ENCODE data around the gene FOXO1. TPM values are rescaled to one million over a fixed set of nuclear protein-coding genes. Genes with fewer than 3 reads are reported as not detected.

The FOXO1 gene
- total and polyA plus RNA-seq, 9 of the 15 experiments (the other 6 are each of a cell fraction or from before 2014, with no cell fraction given): 0.04 to 0.73 (median 0.20) TPM

DNA sequence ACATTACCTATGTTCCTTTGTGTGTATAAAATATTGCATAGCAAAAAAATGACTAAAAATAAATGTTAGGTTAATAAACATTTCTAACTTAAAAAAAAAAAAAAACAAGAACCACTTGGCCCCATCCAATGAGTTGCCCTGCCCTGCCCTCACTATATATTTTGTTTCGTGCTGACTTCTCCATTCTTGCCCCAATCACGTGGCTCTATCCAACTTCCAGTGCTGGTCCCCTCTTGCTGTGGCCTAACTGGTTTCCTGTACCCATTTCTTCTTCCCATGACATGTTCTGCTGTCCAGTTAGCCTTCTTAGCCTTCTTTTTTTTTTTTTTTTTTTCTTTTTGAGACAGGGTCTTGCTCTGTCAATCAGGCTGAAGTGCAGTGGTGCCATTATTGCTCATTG is 151.6 kb downstream of the FOXO1 start:
- H4K20me1 ChIP-seq (replicated peaks; ENCODE audit: control insufficient read depth, insufficient read depth, low read length): no peaks in the 10 kb centered on the region
- H3K9me1 ChIP-seq (ENCODE audit: control insufficient read depth, insufficient read depth, low read length): no peaks in the 10 kb centered on the region
- no peaks in the 10 kb centered on the region for H3K27me3 ChIP-seq (ENCODE audit: control insufficient read depth in 2 of 2, insufficient read depth in 2 of 2, low read length in 2 of 2)
- no peak for FAIRE-seq
- ATAC-seq: no peak
- no peak overlapping the region for H3K4me3 ChIP-seq
- H3K9me3 ChIP-seq (replicated peaks; ENCODE audit: control insufficient read depth, insufficient read depth, low read depth, low read length): no peaks in the 10 kb centered on the region
- TF ChIP-seq, protein P1, sequence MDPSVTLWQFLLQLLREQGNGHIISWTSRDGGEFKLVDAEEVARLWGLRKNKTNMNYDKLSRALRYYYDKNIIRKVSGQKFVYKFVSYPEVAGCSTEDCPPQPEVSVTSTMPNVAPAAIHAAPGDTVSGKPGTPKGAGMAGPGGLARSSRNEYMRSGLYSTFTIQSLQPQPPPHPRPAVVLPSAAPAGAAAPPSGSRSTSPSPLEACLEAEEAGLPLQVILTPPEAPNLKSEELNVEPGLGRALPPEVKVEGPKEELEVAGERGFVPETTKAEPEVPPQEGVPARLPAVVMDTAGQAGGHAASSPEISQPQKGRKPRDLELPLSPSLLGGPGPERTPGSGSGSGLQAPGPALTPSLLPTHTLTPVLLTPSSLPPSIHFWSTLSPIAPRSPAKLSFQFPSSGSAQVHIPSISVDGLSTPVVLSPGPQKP (CRISPR knock-in tag; IDR thresholded peaks at IDR 0.05): no peak
- TF ChIP-seq FOS (IDR thresholded peaks at IDR 0.05; ENCODE audit: extremely low read depth, insufficient read length) (no peak), IFI16 (CRISPR knock-in tag; IDR thresholded peaks at IDR 0.05) (no peak), NR3C1 (CRISPR knock-in tag; IDR thresholded peaks at IDR 0.05) (no peak), ZFP36 (IDR thresholded peaks at IDR 0.05; ENCODE audit: low read depth, low read length, partially characterized antibody) (no peak), KLF1 (tag; IDR thresholded peaks at IDR 0.05) (no peak), HNRNPH1 (optimal IDR thresholded peaks at IDR 0.05; ENCODE audit: low read depth, low read length) (no peak), CHCHD3 (CRISPR knock-in tag; IDR thresholded peaks at IDR 0.05) (no peak)
- TF ChIP-seq, protein P2, sequence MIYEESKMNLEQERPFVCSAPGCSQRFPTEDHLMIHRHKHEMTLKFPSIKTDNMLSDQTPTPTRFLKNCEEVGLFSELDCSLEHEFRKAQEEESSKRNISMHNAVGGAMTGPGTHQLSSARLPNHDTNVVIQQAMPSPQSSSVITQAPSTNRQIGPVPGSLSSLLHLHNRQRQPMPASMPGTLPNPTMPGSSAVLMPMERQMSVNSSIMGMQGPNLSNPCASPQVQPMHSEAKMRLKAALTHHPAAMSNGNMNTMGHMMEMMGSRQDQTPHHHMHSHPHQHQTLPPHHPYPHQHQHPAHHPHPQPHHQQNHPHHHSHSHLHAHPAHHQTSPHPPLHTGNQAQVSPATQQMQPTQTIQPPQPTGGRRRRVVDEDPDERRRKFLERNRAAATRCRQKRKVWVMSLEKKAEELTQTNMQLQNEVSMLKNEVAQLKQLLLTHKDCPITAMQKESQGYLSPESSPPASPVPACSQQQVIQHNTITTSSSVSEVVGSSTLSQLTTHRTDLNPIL (CRISPR knock-in tag; IDR thresholded peaks at IDR 0.05): no peak
- no peak overlapping the region for H3K27ac ChIP-seq (ENCODE audit: extremely low read depth, low read depth, low read length)
- no peaks in the 10 kb centered on the region for H3K4me1 ChIP-seq (replicated peaks in 1 of 2; ENCODE audit: control insufficient read depth in 2 of 2, insufficient read depth in 2 of 2, low read length in 2 of 2)
- BruUV-seq (replicated peaks): no TSS peak
- POLR2A ChIA-PET: no interaction called here
- no peaks in the 10 kb centered on the region for H3K36me3 ChIP-seq (ENCODE audit: control insufficient read depth, insufficient read depth, low read length)
- in situ Hi-C loops (cut with MboI) (no loop called here), intact Hi-C loops (cut with micrococcal nuclease) (no loop called here)
- 0% methylated on average over 2 of the region's 2 CpGs for WGBS (ENCODE audit: insufficient coverage, low coverage, missing lambda C conversion rate)
- no peak overlapping the region for H3K9ac ChIP-seq (ENCODE audit: insufficient read depth in 1 of 2, low read depth in 2 of 2, low read length in 2 of 2)
- no peaks in the 10 kb centered on the region for H3K79me2 ChIP-seq (ENCODE audit: control insufficient read depth, insufficient read depth, low read length)
- CTCF ChIA-PET (ENCODE audit: low intra/inter-chr PET ratio): no interaction called here
- H3K4me2 ChIP-seq (ENCODE audit: insufficient read depth, low read length): no peak overlapping the region
- no peak for DNase-seq (ENCODE audit: extremely low read depth in 1 of 4, low spot score in 3 of 4)
- no peak overlapping the region for H2AFZ ChIP-seq (ENCODE audit: low read depth, low read length)
